HepG2 (cell line): ENCODE results near the gene CNTNAP1. TPM values are rescaled to one million over a fixed set of nuclear protein-coding genes. Genes with fewer than 3 reads are reported as not detected.

Experiments
- ATF7 ChIP-seq, 2 experiments: fragments of 450-650 bp in 1 of 2; sonication (generic) in 1 of 2; formaldehyde crosslinking in 1 of 2; IDR thresholded peaks; 2 replicates each; pipeline versions ENCODE4 v1.4.0 to v1.6.1; 2016 to 2020; ENCODE audit warnings: antibody characterized with exemption in 1 of 2, mild to moderate bottlenecking in 1 of 2, missing genetic modification reagents in 1 of 2
- CHD4 ChIP-seq: fragments of 200-600 bp; sonication (generic); IDR thresholded peaks from 2 replicates; pipeline ENCODE4 v1.7.0; 2017; ENCODE audit warnings: mild to moderate bottlenecking, low read length, borderline replicate concordance
- CREB1 ChIP-seq, 2 experiments: fragments of 450-650 bp in 1 of 2; IDR thresholded peaks; 2 replicates each; pipeline ENCODE4 v1.6.1; 2016 to 2017; ENCODE audit warnings: control low read depth in 1 of 2, mild to moderate bottlenecking in 1 of 2, missing compliant biosample characterization in 1 of 2, missing genetic modification characterization in 1 of 2
- IKZF1 ChIP-seq: fragments of 450-650 bp; IDR thresholded peaks from 2 replicates; pipeline ENCODE4 v1.7.1; 2016
- ISL2 ChIP-seq: sonication (generic); formaldehyde crosslinking; IDR thresholded peaks from 2 replicates; pipeline ENCODE4 v1.5.0; 2020; ENCODE audit warnings: missing genetic modification reagents
- SIN3B ChIP-seq: fragments of 150-350 bp; IDR thresholded peaks from 2 replicates; pipeline ENCODE4 v1.6.1; 2014; ENCODE audit warnings: low read length
- TOE1 ChIP-seq: sonication (generic); formaldehyde crosslinking; IDR thresholded peaks from 2 replicates; pipeline ENCODE4 v1.4.0; 2020; ENCODE audit warnings: mild to moderate bottlenecking, missing genetic modification reagents
- TRIM24 ChIP-seq: sonication (generic); formaldehyde crosslinking; IDR thresholded peaks from 2 replicates; pipeline ENCODE4 v1.8.0; 2022; ENCODE audit warnings: mild to moderate bottlenecking, missing genetic modification reagents
- ZBTB3 ChIP-seq: sonication (generic); formaldehyde crosslinking; IDR thresholded peaks from 2 replicates; pipeline ENCODE4 v1.4.0; 2020; ENCODE audit warnings: low read depth, mild to moderate bottlenecking, moderate library complexity, missing genetic modification reagents, borderline replicate concordance
- ZC3H4 ChIP-seq: sonication (generic); formaldehyde crosslinking; IDR thresholded peaks from 2 replicates; pipeline ENCODE4 v1.4.0; 2020; ENCODE audit warnings: missing genetic modification reagents, borderline replicate concordance
- ZFP37 ChIP-seq: sonication (generic); formaldehyde crosslinking; IDR thresholded peaks from 2 replicates; pipeline ENCODE4 v1.4.0; 2020; ENCODE audit warnings: missing genetic modification reagents, borderline replicate concordance
- ZNF17 ChIP-seq: sonication (generic); formaldehyde crosslinking; IDR thresholded peaks from 2 replicates; pipeline ENCODE4 v1.5.0; 2020; ENCODE audit warnings: mild to moderate bottlenecking, missing genetic modification reagents
- ZNF274 ChIP-seq: sonication (generic); formaldehyde crosslinking; IDR thresholded peaks from 2 replicates; pipeline ENCODE4 v1.5.1; 2020; ENCODE audit warnings: mild to moderate bottlenecking, missing genetic modification reagents
- ZNF446 ChIP-seq: sonication (generic); formaldehyde crosslinking; IDR thresholded peaks from 2 replicates; pipeline ENCODE4 v1.5.0; 2020; ENCODE audit warnings: mild to moderate bottlenecking, missing genetic modification reagents
- ZNF570 ChIP-seq: sonication (generic); formaldehyde crosslinking; IDR thresholded peaks from 2 replicates; pipeline ENCODE4 v1.4.0; 2020; ENCODE audit warnings: mild to moderate bottlenecking, missing genetic modification reagents, borderline replicate concordance
- ZSCAN22 ChIP-seq: sonication (generic); formaldehyde crosslinking; IDR thresholded peaks from 2 replicates; pipeline ENCODE4 v1.4.0; 2020; ENCODE audit warnings: mild to moderate bottlenecking, missing genetic modification reagents
- polyA plus RNA-seq, 8 experiments: library from polyadenylated mRNA; depleted of rRNA in 3 of 8; stranded (reverse) in 7 of 8; unstranded in 1 of 8; fragments of >200 nt; fragmentation: Illumina TruSeq in 4 of 8; extraction: Trizol in 4 of 8; gene quantifications; 2 replicates each; pipeline versions ENCODE4 v1.2.1 to v1.2.3, GENCODE V29; 2011 to 2016; ENCODE audit warnings: low read depth in 4 of 8, missing spikeins in 1 of 8, mixed read lengths in 1 of 8; ENCODE audit not compliant: insufficient read depth in 1 of 8
- total RNA-seq, 5 experiments: library from RNA; depleted of rRNA; stranded (reverse); fragments of >200 nt; fragmentation: Illumina TruSeq; extraction: Trizol; gene quantifications; 2 replicates each; pipeline ENCODE4 v1.2.3, GENCODE V29; 2016; ENCODE audit warnings: low read depth in 1 of 5
- TF ChIP-seq, protein P1 (sequence below): sonication (generic); formaldehyde crosslinking; IDR thresholded peaks from 2 replicates; pipeline ENCODE4 v1.4.0; 2020; ENCODE audit warnings: missing genetic modification reagents, borderline replicate concordance
- TF ChIP-seq, protein P2 (sequence below): sonication (generic); formaldehyde crosslinking; conservative IDR thresholded peaks from 2 replicates; pipeline ENCODE4 v1.4.0; 2020; ENCODE audit warnings: mild to moderate bottlenecking, missing genetic modification reagents, moderate library complexity
- TF ChIP-seq, protein P3 (sequence below): sonication (generic); formaldehyde crosslinking; IDR thresholded peaks from 2 replicates; pipeline ENCODE4 v1.5.0; 2020; ENCODE audit warnings: missing genetic modification reagents

The CNTNAP1 gene
- total and polyA plus RNA-seq, 2 of the 13 experiments (the other 11 are each of a cell fraction or from before 2014, with no cell fraction given): 4.5 to 7.7 TPM

DNA sequence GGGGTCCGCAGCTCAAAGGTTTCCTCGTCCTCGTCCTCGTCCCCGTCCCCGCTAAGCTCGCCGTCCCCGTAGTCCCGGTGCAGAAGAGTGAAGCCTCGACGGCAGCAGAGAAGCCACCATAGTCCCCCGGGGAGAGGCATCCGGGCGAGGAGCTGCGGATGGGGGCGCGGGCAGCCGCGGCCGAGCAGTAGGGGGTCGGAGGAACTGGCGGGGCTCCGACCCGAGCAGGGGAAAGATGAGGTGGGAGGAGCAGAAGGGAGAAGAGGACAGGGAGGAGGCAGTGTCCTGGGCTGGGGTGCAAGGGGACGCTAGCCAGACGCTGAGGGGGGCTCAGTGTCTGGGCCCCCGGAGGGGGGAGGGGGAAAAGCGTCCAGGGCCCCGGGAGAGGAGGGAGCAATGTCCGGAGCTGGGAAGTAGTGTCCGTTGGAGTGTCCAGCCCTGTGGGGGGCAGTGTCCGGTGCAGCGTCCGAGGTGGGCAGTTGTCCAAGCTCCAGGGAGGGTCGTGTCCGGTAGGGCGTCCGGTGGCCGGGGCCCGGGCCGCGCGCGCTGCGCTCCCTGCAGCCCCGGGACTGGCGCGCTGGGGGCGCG, 5.8 kb upstream of the CNTNAP1 start, which contains the start of gene PLEKHH3 (continued):
- TF ChIP-seq, protein P1, sequence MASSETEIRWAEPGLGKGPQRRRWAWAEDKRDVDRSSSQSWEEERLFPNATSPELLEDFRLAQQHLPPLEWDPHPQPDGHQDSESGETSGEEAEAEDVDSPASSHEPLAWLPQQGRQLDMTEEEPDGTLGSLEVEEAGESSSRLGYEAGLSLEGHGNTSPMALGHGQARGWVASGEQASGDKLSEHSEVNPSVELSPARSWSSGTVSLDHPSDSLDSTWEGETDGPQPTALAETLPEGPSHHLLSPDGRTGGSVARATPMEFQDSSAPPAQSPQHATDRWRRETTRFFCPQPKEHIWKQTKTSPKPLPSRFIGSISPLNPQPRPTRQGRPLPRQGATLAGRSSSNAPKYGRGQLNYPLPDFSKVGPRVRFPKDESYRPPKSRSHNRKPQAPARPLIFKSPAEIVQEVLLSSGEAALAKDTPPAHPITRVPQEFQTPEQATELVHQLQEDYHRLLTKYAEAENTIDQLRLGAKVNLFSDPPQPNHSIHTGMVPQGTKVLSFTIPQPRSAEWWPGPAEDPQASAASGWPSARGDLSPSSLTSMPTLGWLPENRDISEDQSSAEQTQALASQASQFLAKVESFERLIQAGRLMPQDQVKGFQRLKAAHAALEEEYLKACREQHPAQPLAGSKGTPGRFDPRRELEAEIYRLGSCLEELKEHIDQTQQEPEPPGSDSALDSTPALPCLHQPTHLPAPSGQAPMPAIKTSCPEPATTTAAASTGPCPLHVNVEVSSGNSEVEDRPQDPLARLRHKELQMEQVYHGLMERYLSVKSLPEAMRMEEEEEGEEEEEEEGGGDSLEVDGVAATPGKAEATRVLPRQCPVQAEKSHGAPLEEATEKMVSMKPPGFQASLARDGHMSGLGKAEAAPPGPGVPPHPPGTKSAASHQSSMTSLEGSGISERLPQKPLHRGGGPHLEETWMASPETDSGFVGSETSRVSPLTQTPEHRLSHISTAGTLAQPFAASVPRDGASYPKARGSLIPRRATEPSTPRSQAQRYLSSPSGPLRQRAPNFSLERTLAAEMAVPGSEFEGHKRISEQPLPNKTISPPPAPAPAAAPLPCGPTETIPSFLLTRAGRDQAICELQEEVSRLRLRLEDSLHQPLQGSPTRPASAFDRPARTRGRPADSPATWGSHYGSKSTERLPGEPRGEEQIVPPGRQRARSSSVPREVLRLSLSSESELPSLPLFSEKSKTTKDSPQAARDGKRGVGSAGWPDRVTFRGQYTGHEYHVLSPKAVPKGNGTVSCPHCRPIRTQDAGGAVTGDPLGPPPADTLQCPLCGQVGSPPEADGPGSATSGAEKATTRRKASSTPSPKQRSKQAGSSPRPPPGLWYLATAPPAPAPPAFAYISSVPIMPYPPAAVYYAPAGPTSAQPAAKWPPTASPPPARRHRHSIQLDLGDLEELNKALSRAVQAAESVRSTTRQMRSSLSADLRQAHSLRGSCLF: no peak
- TF ChIP-seq, protein P2, sequence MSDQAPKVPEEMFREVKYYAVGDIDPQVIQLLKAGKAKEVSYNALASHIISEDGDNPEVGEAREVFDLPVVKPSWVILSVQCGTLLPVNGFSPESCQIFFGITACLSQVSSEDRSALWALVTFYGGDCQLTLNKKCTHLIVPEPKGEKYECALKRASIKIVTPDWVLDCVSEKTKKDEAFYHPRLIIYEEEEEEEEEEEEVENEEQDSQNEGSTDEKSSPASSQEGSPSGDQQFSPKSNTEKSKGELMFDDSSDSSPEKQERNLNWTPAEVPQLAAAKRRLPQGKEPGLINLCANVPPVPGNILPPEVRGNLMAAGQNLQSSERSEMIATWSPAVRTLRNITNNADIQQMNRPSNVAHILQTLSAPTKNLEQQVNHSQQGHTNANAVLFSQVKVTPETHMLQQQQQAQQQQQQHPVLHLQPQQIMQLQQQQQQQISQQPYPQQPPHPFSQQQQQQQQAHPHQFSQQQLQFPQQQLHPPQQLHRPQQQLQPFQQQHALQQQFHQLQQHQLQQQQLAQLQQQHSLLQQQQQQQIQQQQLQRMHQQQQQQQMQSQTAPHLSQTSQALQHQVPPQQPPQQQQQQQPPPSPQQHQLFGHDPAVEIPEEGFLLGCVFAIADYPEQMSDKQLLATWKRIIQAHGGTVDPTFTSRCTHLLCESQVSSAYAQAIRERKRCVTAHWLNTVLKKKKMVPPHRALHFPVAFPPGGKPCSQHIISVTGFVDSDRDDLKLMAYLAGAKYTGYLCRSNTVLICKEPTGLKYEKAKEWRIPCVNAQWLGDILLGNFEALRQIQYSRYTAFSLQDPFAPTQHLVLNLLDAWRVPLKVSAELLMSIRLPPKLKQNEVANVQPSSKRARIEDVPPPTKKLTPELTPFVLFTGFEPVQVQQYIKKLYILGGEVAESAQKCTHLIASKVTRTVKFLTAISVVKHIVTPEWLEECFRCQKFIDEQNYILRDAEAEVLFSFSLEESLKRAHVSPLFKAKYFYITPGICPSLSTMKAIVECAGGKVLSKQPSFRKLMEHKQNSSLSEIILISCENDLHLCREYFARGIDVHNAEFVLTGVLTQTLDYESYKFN (CRISPR knock-in tag): peak; percentile 34; the same call in 1 of the 2 replicates
- TF ChIP-seq ATF7 (IDR thresholded peaks at IDR 0.05) (no peak), ATF7 (CRISPR knock-in tag; IDR thresholded peaks at IDR 0.05) (no peak), IKZF1 (no peak), ZNF17 (CRISPR knock-in tag) (no peak), SIN3B (no peak), ZNF570 (no peak), TOE1 (CRISPR knock-in tag) (no peak), ZFP37 (CRISPR knock-in tag) (no peak), ZNF446 (CRISPR knock-in tag) (no peak), ZBTB3 (CRISPR knock-in tag) (no peak), TRIM24 (CRISPR knock-in tag) (no peak), ZC3H4 (CRISPR knock-in tag) (no peak), ZSCAN22 (no peak), ISL2 (CRISPR knock-in tag) (0 out of 2 replicates have a peak, but pooled peaks have one; percentile 29), CREB1 (IDR thresholded peaks at IDR 0.05) (no peak), CREB1 (CRISPR knock-in tag; IDR thresholded peaks at IDR 0.05) (no peak), ZNF274 (CRISPR knock-in tag) (peak; percentile 65; the same call in 1 of the 2 replicates), CHD4 (no peak)
- TF ChIP-seq, protein P3, sequence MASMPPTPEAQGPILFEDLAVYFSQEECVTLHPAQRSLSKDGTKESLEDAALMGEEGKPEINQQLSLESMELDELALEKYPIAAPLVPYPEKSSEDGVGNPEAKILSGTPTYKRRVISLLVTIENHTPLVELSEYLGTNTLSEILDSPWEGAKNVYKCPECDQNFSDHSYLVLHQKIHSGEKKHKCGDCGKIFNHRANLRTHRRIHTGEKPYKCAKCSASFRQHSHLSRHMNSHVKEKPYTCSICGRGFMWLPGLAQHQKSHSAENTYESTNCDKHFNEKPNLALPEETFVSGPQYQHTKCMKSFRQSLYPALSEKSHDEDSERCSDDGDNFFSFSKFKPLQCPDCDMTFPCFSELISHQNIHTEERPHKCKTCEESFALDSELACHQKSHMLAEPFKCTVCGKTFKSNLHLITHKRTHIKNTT: no peak
